Stomach (tissue), 9 donors: Measurements from ENCODE around the gene POT1. TPM values are rescaled to one million over a fixed set of nuclear protein-coding genes. Genes with fewer than 3 reads are reported as not detected.

Source experiments
- DNase-seq, 2 donors: peaks; one replicate each; pipeline versions ENCODE4 v3.0.0 to v3.0.0-alpha.2; 2013 to 2019
- H3K27ac ChIP-seq, 5 donors: fragments of 200-600 bp in 4 of 5; sonication (generic) in 4 of 5; one replicate each; pipeline ENCODE4 v1.5.1; 2013 to 2019; ENCODE audit warnings: mild to moderate bottlenecking in 1 of 5, moderate library complexity in 1 of 5
- H3K27me3 ChIP-seq, 3 donors: fragments of 200-600 bp; sonication (generic); one replicate each; pipeline ENCODE4 v1.5.1; 2017 to 2019; ENCODE audit warnings: mixed run types in 1 of 3
- H3K36me3 ChIP-seq, 4 donors: fragments of 200-600 bp; sonication (generic); 1 replicate in 3 of 4; 2 replicates in 1 of 4; pipeline ENCODE4 v1.5.1; 2016 to 2019
- H3K4me1 ChIP-seq, 4 donors: fragments of 200-600 bp; sonication (generic); one replicate each; pipeline ENCODE4 v1.5.1; 2016 to 2019
- H3K4me3 ChIP-seq, 4 donors: fragments of 200-600 bp; sonication (generic) in 3 of 4; one replicate each; pipeline ENCODE4 v1.5.1; 2016 to 2019; ENCODE audit warnings: mild to moderate bottlenecking in 1 of 4
- H3K9me3 ChIP-seq, 4 donors: fragments of 200-600 bp; sonication (generic); one replicate each; pipeline ENCODE4 v1.5.1; 2016 to 2019
- EP300 ChIP-seq: sonication (generic); formaldehyde crosslinking; IDR thresholded peaks from one replicate; pipeline ENCODE4 v1.6.1; 2017; ENCODE audit warnings: antibody characterized with exemption
- POLR2A ChIP-seq, 4 donors: fragments of 450-650 bp; IDR thresholded peaks; one replicate each; pipeline ENCODE4 v1.6.1; 2016; ENCODE audit warnings: antibody characterized with exemption in 4 of 4, control low read depth in 2 of 4, mild to moderate bottlenecking in 1 of 4, moderate library complexity in 1 of 4
- POLR2AphosphoS5 ChIP-seq, 3 donors: sonication (generic); formaldehyde crosslinking; IDR thresholded peaks; one replicate each; pipeline ENCODE4 v1.6.1; 2016; ENCODE audit warnings: antibody characterized with exemption in 3 of 3
- WGBS, 5 donors: extraction: QIAGEN DNeasy Blood & Tissue Kit in 3 of 5; methylation state at CpG; one replicate each; pipeline versions ENCODE4 v1.1.5 to v1.1.7; 2013 to 2018; 5-methylcytosine and 5-hydroxymethylcytosine counted together
- intact Hi-C: fragments of 100-400 bp; cut with DNase I; formaldehyde crosslinking; loops from one replicate; pipeline ENCODE4 v1.15.1; 2023; ENCODE audit warnings: low total_unique reads
- polyA plus RNA-seq, 3 donors: library from polyadenylated mRNA; stranded (reverse); fragments of 200-250 nt; gene quantifications; one replicate each; pipeline ENCODE4 v1.2.3, GENCODE V29; 2013
- total RNA-seq, 5 donors: library from RNA; depleted of rRNA; stranded (reverse); fragments of >200 nt; gene quantifications; one replicate each; pipeline versions ENCODE4 v1.1.0 to v1.2.3, GENCODE V29; 2014 to 2016
- TF ChIP-seq, protein P1 (sequence below), 7 experiments: fragments of 450-650 bp in 4 of 7; fragments of 200-600 bp in 3 of 7; sonication (generic) in 3 of 7; IDR thresholded peaks; one replicate each; pipeline ENCODE4 v1.5.1; 2016 to 2019; ENCODE audit warnings: antibody characterized with exemption in 7 of 7, control low read depth in 2 of 7, mild to moderate bottlenecking in 1 of 7
- donor health status: healthy with polysubstance abuse.
- donor health status: Bipolar disorder and iron deficiency.
- donor health status: healthy.

Gene POT1
- total and polyA plus RNA-seq, 8 donors: 4.3 to 47.5 (median 8.9) TPM

DNA sequence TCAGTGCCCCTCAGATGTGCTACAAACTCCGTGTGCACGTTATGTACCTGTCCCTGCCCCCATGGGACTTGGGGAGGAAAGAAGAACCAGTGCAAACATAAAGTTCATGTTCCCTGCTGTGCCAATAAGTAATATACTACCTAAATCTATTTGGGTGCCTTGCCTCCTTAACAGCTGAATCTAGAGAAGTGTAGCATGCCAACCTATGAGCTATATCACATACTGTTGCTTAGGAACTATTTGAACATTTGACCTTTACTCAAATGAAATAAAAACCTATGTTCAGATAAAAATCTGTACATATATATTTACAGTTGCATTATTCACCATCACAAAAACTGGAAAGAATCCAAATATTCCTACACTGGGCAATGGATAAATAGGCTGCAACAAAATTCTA lies 9.8 kb downstream of the POT1 start:
- no peak for DNase-seq
- no peak for TF ChIP-seq EP300
- no peak for TF ChIP-seq POLR2A (IDR thresholded peaks at IDR 0.05)
- TF ChIP-seq, protein P1, sequence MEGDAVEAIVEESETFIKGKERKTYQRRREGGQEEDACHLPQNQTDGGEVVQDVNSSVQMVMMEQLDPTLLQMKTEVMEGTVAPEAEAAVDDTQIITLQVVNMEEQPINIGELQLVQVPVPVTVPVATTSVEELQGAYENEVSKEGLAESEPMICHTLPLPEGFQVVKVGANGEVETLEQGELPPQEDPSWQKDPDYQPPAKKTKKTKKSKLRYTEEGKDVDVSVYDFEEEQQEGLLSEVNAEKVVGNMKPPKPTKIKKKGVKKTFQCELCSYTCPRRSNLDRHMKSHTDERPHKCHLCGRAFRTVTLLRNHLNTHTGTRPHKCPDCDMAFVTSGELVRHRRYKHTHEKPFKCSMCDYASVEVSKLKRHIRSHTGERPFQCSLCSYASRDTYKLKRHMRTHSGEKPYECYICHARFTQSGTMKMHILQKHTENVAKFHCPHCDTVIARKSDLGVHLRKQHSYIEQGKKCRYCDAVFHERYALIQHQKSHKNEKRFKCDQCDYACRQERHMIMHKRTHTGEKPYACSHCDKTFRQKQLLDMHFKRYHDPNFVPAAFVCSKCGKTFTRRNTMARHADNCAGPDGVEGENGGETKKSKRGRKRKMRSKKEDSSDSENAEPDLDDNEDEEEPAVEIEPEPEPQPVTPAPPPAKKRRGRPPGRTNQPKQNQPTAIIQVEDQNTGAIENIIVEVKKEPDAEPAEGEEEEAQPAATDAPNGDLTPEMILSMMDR (IDR thresholded peaks at IDR 0.05): no peak
- no peak for TF ChIP-seq POLR2AphosphoS5 (IDR thresholded peaks at IDR 0.05)
- 29 to 95% (median 91%) methylated on average over 2 of the region's 2 CpGs for WGBS, 5 donors

DNA sequence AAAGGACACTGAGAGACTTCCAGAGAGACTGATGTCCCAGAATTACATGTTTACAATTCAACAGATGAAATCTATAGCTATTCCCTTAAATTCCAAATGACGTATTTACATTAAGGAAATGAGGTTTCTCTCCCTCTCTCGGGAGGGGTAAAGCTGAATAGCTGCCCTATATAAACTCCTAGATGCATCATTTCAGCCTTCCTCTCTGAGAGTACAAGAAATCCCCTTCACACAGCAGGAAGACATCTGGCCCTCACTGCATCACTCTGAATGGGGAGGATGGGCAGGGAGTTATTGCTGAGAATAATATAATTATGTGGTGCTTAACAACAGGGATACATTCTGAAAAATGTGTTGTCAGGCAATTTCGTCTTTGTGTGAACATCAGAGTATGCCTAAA lies 11.0 kb downstream of the POT1 start:
- Histone ChIP-seq H3K27me3 (no peaks in the 10 kb centered on the region), H3K36me3 (peaks cover 0 to 11% (median 3%) of the 10 kb centered on the region in 4 donors), H3K27ac (no peak overlapping the region), H3K9me3 (no peaks in the 10 kb centered on the region), H3K4me1 (peaks cover 0 to 8% (median 0%) of the 10 kb centered on the region in 4 donors), H3K4me3 (no peak overlapping the region)
- intact Hi-C loops: no loop called here
- WGBS, 5 donors: 79 to 84% (median 83%) methylated on average over 3 of the region's 3 CpGs
- no peak for TF ChIP-seq POLR2AphosphoS5 (IDR thresholded peaks at IDR 0.05)
- peak in 1 of 2 donors; percentile 12 for DNase-seq

More for the DNA sequence above, 9.8 kb downstream of the POT1 start:
- no peaks in the 10 kb centered on the region for H3K9me3 ChIP-seq
- H3K36me3 ChIP-seq: peaks cover 0 to 6% (median 3%) of the 10 kb centered on the region in 4 donors
- H3K4me3 ChIP-seq: no peak overlapping the region
- peaks cover 0 to 8% (median 0%) of the 10 kb centered on the region in 4 donors for H3K4me1 ChIP-seq
- intact Hi-C loops: no loop called here
- H3K27ac ChIP-seq: no peak overlapping the region
- H3K27me3 ChIP-seq: no peaks in the 10 kb centered on the region

DNA sequence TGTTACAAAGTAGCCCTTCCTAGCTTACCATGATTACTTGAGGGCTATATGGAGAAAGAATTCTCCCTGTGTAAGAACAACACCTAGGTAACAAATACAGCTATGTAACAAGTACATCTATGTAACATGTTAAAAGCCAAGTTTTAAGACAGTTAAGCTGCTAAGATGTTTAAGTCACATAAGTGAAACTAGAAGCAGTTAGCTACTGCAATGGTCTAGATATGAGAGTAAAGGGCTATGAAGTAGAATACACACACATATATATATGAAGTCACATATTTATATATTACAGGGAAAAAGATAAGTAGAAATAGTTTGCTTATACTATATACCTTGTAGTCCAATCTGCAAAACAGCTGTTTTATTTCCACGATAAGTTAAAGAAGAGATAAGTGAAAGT lies 14.4 kb downstream of the POT1 start:
- WGBS, 5 donors: 38 to 59% (median 51%) methylated on average over 1 of the region's 1 CpG
- Histone ChIP-seq H3K4me1 (peaks cover 0 to 8% (median 0%) of the 10 kb centered on the region in 4 donors), H3K36me3 (peaks cover 0 to 19% (median 14%) of the 10 kb centered on the region in 4 donors), H3K4me3 (no peak overlapping the region), H3K27ac (no peak overlapping the region), H3K9me3 (no peaks in the 10 kb centered on the region), H3K27me3 (no peaks in the 10 kb centered on the region)
- DNase-seq: no peak
- TF ChIP-seq POLR2A (IDR thresholded peaks at IDR 0.05) (no peak), EP300 (no peak)
- TF ChIP-seq, protein P1 (IDR thresholded peaks at IDR 0.05): no peak
- intact Hi-C loops: no loop called here

DNA sequence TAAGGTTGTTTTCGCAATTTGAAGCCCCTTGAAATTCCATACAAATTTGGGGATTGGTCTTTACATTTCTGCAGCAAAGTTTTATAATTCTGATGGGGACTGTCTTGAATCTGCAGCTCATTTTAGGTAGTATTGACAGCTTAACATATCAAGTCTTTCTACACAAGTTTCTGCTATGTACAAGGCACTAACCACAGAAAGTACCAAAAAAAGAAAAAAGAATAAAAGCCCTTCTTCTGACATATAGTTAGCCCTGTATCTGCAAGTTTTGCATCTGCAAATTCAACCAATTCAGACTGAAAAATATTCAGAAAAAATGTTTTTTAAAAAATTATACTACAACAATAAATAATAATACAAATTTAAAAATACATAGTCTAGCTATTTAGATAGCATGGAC lies 15.3 kb downstream of the POT1 start:
- Histone ChIP-seq H3K27ac (no peak overlapping the region), H3K27me3 (no peaks in the 10 kb centered on the region), H3K4me3 (no peak overlapping the region), H3K9me3 (no peaks in the 10 kb centered on the region), H3K36me3 (peaks cover 0 to 19% (median 14%) of the 10 kb centered on the region in 4 donors), H3K4me1 (peaks cover 0 to 4% (median 0%) of the 10 kb centered on the region in 4 donors)
- intact Hi-C loops: no loop called here
- DNase-seq: no peak
- TF ChIP-seq, protein P1 (IDR thresholded peaks at IDR 0.05): no peak
- TF ChIP-seq POLR2A (IDR thresholded peaks at IDR 0.05) (no peak), EP300 (no peak)
- 0 to 100% (median 64%) methylated on average over 1 of the region's 1 CpG for WGBS, 5 donors

DNA sequence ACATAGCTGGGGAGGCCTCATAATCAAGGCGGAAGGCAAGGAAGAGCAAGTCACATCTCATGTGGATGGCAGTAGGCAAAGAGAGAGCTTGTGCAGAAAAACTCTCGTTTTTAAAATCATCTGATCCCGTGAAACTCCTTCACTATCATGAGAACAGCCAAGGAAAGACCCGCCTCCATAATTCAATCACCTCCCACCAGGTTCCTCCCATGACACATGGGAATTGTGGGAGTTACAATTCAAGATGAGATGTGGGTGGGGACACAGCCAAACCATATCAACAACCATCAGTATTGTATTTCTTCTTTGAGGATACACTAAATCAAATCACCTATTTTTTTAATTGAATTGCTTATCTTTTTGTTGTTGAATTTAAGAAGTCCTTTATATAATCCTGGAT lies 16.7 kb downstream of the POT1 start:
- DNase-seq: no peak
- intact Hi-C loops: no loop called here
- WGBS, 5 donors: 89 to 99% (median 97%) methylated on average over 4 of the region's 4 CpGs

More for the DNA sequence above, 16.7 kb downstream of the POT1 start:
- Histone ChIP-seq H3K36me3 (peaks cover 0 to 19% (median 14%) of the 10 kb centered on the region in 4 donors), H3K4me1 (peaks cover 0 to 3% (median 0%) of the 10 kb centered on the region in 4 donors), H3K27ac (no peak overlapping the region), H3K9me3 (no peaks in the 10 kb centered on the region), H3K4me3 (no peak overlapping the region), H3K27me3 (no peaks in the 10 kb centered on the region)
- TF ChIP-seq POLR2A (IDR thresholded peaks at IDR 0.05) (no peak), POLR2AphosphoS5 (IDR thresholded peaks at IDR 0.05) (no peak), EP300 (no peak)
- TF ChIP-seq, protein P1 (IDR thresholded peaks at IDR 0.05): no peak
